A549 (cell line): ENCODE measurements around the gene CCDC171. TPM values are rescaled to one million over a fixed set of nuclear protein-coding genes. Genes with fewer than 3 reads are reported as not detected.

ENCODE experiments used
- ATAC-seq, 2 experiments: fragments of 200-7000 bp in 1 of 2; fragments of >200 bp in 1 of 2; cut with Nextera tagmentation in 1 of 2; cut with Tn5 transposase in 1 of 2; 3 replicates each; pipeline versions ENCODE4 v1.8.0 to v1.9.1; 2018 to 2020; ENCODE audit warnings: mild to moderate bottlenecking in 1 of 2, moderate library complexity in 1 of 2
- CTCF ChIA-PET: fragments of 300-600 bp; sonication (Branson Sonifier 250); formaldehyde crosslinking; extraction: SDS; loops from one replicate; lab custom pipeline; 2021; ENCODE audit warnings: antibody characterized with exemption, inconsistent platforms; lab: Yijun Ruan, JAX
- POLR2A ChIA-PET: fragments of 350-600 bp; formaldehyde crosslinking; extraction: SDS; loops from one replicate; lab custom pipeline; 2021; ENCODE audit warnings: antibody characterized with exemption, inconsistent platforms; lab: Yijun Ruan, JAX
- DNase-seq, 2 experiments: peaks; one replicate each; pipeline versions ENCODE4 v3.0.0 to v3.0.0-alpha.2; 2011 to 2016; ENCODE audit warnings: low read depth in 1 of 2, low spot score in 1 of 2
- FAIRE-seq: peaks from 2 replicates; lab custom pipeline; 2011; peaks lifted over from hg19 to GRCh38; lab: Jason Lieb, UNC
- H3K27ac ChIP-seq, 2 experiments: fragments of >200 bp; sonication (Bioruptor Twin); formaldehyde crosslinking; 3 replicates each; pipeline ENCODE4 v1.5.1; 2016 to 2017
- H3K4me1 ChIP-seq: fragments of >200 bp; sonication (Bioruptor Twin); formaldehyde crosslinking; 3 replicates; pipeline ENCODE4 v1.6.1; 2016
- H3K4me2 ChIP-seq: fragments of >200 bp; sonication (Bioruptor Twin); formaldehyde crosslinking; 3 replicates; pipeline ENCODE4 v1.6.1; 2016
- H3K4me3 ChIP-seq: fragments of >200 bp; sonication (Bioruptor Twin); formaldehyde crosslinking; 3 replicates; pipeline ENCODE4 v1.5.1; 2016
- H3K9me3 ChIP-seq: fragments of >200 bp; sonication (Bioruptor Twin); formaldehyde crosslinking; 3 replicates; pipeline ENCODE4 v1.6.1; 2016
- CBX8 ChIP-seq: fragments of 200-600 bp; sonication (generic); IDR thresholded peaks from 2 replicates; pipeline ENCODE4 v1.6.1; 2016
- CHD4 ChIP-seq: fragments of 200-600 bp; sonication (generic); IDR thresholded peaks from 2 replicates; pipeline ENCODE4 v1.6.1; 2016; ENCODE audit warnings: antibody characterized with exemption, mild to moderate bottlenecking, borderline replicate concordance
- EHMT2 ChIP-seq: fragments of 200-600 bp; sonication (generic); IDR thresholded peaks from 2 replicates; pipeline ENCODE4 v1.6.1; 2016; ENCODE audit warnings: antibody characterized with exemption, low read depth, mild to moderate bottlenecking, moderate library complexity
- FOSB ChIP-seq: fragments of 250-450 bp; sonication (Bioruptor Pico); IDR thresholded peaks from 2 replicates; pipeline ENCODE4 v1.5.0; 2020; ENCODE audit warnings: mild to moderate bottlenecking, moderate library complexity
- JUN ChIP-seq, 2 experiments: fragments of >200 bp; sonication (Bioruptor Twin); formaldehyde crosslinking; IDR thresholded peaks; 2 replicates in 1 of 2; 3 replicates in 1 of 2; pipeline ENCODE4 v1.6.1; 2016 to 2017
- JUNB ChIP-seq: fragments of >200 bp; sonication (Bioruptor Twin); formaldehyde crosslinking; IDR thresholded peaks from 2 replicates; pipeline ENCODE4 v1.6.1; 2016
- KDM1A ChIP-seq: fragments of 200-600 bp; sonication (generic); IDR thresholded peaks from 2 replicates; pipeline ENCODE4 v1.6.1; 2016; ENCODE audit warnings: low read depth, mild to moderate bottlenecking
- KDM5A ChIP-seq: fragments of 200-600 bp; sonication (generic); IDR thresholded peaks from 2 replicates; pipeline ENCODE4 v1.6.1; 2016; ENCODE audit warnings: antibody characterized with exemption, mild to moderate bottlenecking
- MAZ ChIP-seq: fragments of 150-350 bp; IDR thresholded peaks from 2 replicates; pipeline ENCODE4 v1.6.1; 2014; ENCODE audit warnings: antibody characterized with exemption, low read depth, low read length, borderline replicate concordance
- NPAS2 ChIP-seq: fragments of 250-450 bp; sonication (Bioruptor Pico); IDR thresholded peaks from 2 replicates; pipeline ENCODE4 v1.8.0; 2022; ENCODE audit warnings: mild to moderate bottlenecking, moderate library complexity, borderline replicate concordance
- PHF8 ChIP-seq: fragments of 200-600 bp; sonication (generic); IDR thresholded peaks from 2 replicates; pipeline ENCODE4 v1.6.1; 2016; ENCODE audit warnings: low read depth, mild to moderate bottlenecking, antibody characterized with exemption, moderate library complexity, borderline replicate concordance
- RAD21 ChIP-seq, 2 experiments: fragments of >200 bp in 1 of 2; sonication (Bioruptor Twin) in 1 of 2; formaldehyde crosslinking in 1 of 2; IDR thresholded peaks in 1 of 2; conservative IDR thresholded peaks in 1 of 2; 2 replicates in 1 of 2; 3 replicates in 1 of 2; pipeline ENCODE4 v1.6.1; 2012 to 2018; ENCODE audit warnings: inconsistent platforms in 1 of 2
- RFX5 ChIP-seq: fragments of 450-650 bp; IDR thresholded peaks from 2 replicates; pipeline ENCODE4 v1.7.1; 2014; ENCODE audit warnings: antibody characterized with exemption, mild to moderate bottlenecking, moderate library complexity
- SMC3 ChIP-seq: fragments of >200 bp; sonication (Bioruptor Twin); formaldehyde crosslinking; IDR thresholded peaks from 3 replicates; pipeline ENCODE4 v1.6.1; 2018; ENCODE audit warnings: inconsistent platforms
- TFCP2L1 ChIP-seq: fragments of 250-450 bp; sonication (Bioruptor Pico); IDR thresholded peaks from 2 replicates; pipeline ENCODE4 v1.5.0; 2021; ENCODE audit warnings: mild to moderate bottlenecking
- ZC3H11A ChIP-seq: fragments of 450-650 bp; IDR thresholded peaks from 2 replicates; pipeline ENCODE4 v1.6.1; 2014; ENCODE audit warnings: antibody characterized with exemption, mild to moderate bottlenecking
- WGBS: methylation state at CpG from one replicate; pipeline ENCODE4 v1.1.6; 2017; ENCODE audit errors: missing lambda C conversion rate; 5-methylcytosine and 5-hydroxymethylcytosine counted together
- polyA plus RNA-seq, 4 experiments: library from polyadenylated mRNA; depleted of rRNA in 3 of 4; stranded (reverse); fragments of >200 nt; fragmentation: RNase III in 1 of 4; extraction: RNeasy Plus Mini Kit Qiagen cat#74134 plus additional on column Dnase treatment in 1 of 4; gene quantifications; 2 replicates in 3 of 4; 3 replicates in 1 of 4; pipeline ENCODE4 v1.2.3, GENCODE V29; 2011 to 2017
- TF ChIP-seq, protein P1 (sequence below): fragments of 250-450 bp; sonication (Bioruptor Pico); IDR thresholded peaks from 2 replicates; pipeline ENCODE4 v1.5.0; 2021; ENCODE audit warnings: mild to moderate bottlenecking, moderate library complexity, borderline replicate concordance
- TF ChIP-seq, protein P2 (sequence below): IDR thresholded peaks from 2 replicates; pipeline ENCODE4 v1.6.1; 2012
- TF ChIP-seq, protein P3 (sequence below): fragments of 200-600 bp; sonication (generic); IDR thresholded peaks from 2 replicates; pipeline ENCODE4 v1.6.1; 2016; ENCODE audit warnings: antibody characterized with exemption, mild to moderate bottlenecking, moderate library complexity

The CCDC171 gene
- polyA plus RNA-seq, 2 of the 4 experiments (the other 2 are of a cell fraction), result 0.88 to 1.3 TPM

DNA sequence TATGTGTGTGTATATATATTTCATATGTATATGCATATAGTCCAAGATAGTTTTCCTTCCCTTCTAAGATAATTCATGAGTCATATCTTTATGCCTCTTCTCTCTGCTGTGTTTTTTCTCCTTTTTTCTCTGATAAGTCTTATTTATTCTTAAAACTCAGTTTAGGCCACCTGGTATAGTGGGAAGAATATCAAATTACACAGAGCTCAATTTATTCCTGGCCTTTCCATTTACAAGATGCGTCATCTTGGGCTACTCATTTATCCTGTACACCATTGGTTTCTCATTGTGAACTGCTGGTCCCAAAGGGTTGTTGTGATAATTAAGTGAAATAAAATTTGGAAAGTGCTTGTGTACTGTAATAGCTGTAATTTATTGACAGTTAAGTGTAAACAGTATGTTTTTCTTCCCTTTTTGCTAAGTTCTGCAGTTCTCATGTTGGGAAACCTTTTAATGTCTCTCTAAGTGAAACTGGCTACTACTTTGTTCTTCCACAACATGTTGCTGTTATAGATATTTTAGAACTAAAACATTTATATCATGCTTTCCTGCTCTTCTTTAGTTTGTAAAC, 19.4 kb downstream of the CCDC171 start:
- no peaks in the 10 kb centered on the region for H3K9me3 ChIP-seq
- CTCF ChIA-PET, result interaction anchor here (0.8 kb wide), 1 partner anchor 9 kb away, joined by 3 read pairs; no protein-coding TSS in a partner anchor
- H3K4me1 ChIP-seq, result no peaks in the 10 kb centered on the region
- POLR2A ChIA-PET, result no interaction called here
- ATAC-seq (no peak), FAIRE-seq (no peak), DNase-seq (no peak)
- no peak overlapping the region for H3K4me2 ChIP-seq
- no peak overlapping the region for H3K4me3 ChIP-seq
- H3K27ac ChIP-seq, result no peak overlapping the region
- 88% methylated on average over 1 of the region's 1 CpG for WGBS
- TF ChIP-seq RAD21 (conservative IDR thresholded peaks at IDR 0.05 in 1 of 2, IDR thresholded peaks at IDR 0.05 in 1 of 2) (no peak), CHD4 (no peak), FOSB (CRISPR knock-in tag) (no peak), KDM1A (no peak), NPAS2 (CRISPR knock-in tag) (no peak), JUNB (no peak), KDM5A (no peak), TFCP2L1 (CRISPR knock-in tag) (no peak)
- TF ChIP-seq, protein P1, sequence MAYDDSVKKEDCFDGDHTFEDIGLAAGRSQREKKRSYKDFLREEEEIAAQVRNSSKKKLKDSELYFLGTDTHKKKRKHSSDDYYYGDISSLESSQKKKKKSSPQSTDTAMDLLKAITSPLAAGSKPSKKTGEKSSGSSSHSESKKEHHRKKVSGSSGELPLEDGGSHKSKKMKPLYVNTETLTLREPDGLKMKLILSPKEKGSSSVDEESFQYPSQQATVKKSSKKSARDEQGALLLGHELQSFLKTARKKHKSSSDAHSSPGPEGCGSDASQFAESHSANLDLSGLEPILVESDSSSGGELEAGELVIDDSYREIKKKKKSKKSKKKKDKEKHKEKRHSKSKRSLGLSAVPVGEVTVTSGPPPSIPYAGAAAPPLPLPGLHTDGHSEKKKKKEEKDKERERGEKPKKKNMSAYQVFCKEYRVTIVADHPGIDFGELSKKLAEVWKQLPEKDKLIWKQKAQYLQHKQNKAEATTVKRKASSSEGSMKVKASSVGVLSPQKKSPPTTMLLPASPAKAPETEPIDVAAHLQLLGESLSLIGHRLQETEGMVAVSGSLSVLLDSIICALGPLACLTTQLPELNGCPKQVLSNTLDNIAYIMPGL (CRISPR knock-in tag), result no peak
- TF ChIP-seq, protein P2, sequence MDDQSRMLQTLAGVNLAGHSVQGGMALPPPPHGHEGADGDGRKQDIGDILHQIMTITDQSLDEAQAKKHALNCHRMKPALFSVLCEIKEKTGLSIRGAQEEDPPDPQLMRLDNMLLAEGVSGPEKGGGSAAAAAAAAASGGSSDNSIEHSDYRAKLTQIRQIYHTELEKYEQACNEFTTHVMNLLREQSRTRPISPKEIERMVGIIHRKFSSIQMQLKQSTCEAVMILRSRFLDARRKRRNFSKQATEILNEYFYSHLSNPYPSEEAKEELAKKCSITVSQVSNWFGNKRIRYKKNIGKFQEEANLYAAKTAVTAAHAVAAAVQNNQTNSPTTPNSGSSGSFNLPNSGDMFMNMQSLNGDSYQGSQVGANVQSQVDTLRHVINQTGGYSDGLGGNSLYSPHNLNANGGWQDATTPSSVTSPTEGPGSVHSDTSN, result no peak
- TF ChIP-seq, protein P3, sequence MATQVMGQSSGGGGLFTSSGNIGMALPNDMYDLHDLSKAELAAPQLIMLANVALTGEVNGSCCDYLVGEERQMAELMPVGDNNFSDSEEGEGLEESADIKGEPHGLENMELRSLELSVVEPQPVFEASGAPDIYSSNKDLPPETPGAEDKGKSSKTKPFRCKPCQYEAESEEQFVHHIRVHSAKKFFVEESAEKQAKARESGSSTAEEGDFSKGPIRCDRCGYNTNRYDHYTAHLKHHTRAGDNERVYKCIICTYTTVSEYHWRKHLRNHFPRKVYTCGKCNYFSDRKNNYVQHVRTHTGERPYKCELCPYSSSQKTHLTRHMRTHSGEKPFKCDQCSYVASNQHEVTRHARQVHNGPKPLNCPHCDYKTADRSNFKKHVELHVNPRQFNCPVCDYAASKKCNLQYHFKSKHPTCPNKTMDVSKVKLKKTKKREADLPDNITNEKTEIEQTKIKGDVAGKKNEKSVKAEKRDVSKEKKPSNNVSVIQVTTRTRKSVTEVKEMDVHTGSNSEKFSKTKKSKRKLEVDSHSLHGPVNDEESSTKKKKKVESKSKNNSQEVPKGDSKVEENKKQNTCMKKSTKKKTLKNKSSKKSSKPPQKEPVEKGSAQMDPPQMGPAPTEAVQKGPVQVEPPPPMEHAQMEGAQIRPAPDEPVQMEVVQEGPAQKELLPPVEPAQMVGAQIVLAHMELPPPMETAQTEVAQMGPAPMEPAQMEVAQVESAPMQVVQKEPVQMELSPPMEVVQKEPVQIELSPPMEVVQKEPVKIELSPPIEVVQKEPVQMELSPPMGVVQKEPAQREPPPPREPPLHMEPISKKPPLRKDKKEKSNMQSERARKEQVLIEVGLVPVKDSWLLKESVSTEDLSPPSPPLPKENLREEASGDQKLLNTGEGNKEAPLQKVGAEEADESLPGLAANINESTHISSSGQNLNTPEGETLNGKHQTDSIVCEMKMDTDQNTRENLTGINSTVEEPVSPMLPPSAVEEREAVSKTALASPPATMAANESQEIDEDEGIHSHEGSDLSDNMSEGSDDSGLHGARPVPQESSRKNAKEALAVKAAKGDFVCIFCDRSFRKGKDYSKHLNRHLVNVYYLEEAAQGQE, result no peak

DNA sequence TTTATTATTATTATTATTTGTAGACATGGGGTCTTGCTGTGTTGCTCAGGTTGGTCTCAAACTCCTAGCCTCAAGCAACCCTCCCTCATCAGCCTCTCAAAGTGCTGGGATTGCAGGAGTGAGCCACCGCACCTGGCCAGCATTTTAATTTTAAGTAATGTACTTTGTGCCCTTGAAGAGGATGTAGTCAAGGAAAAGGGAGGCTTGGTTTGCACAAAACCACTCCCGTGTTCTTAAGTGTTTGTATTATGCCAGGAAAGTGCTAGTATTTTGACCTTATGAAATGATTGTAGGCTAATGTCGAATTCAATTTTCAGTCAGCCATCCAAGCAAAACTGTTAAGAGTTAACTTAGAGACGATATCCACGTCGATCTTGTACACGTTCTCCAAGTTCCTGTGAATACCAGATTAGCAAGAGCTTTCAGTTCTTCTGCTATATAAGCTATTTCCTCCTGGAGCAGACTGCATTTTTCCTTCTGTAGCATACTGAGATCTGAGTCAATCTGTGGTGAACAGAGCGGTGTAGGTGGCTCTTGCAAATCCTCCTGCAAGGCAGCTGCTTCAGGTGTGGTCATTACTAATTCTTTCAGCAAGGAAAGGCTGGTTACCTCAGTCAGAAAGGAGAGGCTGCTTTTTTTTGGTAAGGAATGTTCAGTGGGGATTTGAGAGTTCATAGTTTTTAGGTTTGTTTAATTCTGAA, 23.7 kb downstream of the CCDC171 start:
- H3K9me3 ChIP-seq, result no peaks in the 10 kb centered on the region
- no peak for DNase-seq
- no peaks in the 10 kb centered on the region for H3K4me1 ChIP-seq
- no peak for FAIRE-seq
- no peak overlapping the region for H3K4me2 ChIP-seq
- ChIA-PET POLR2A (interaction anchor here (1.1 kb wide), 1 partner anchor 24 kb away, joined by 3 read pairs; the partner anchor contains the start of gene CCDC171), CTCF (interaction anchor here (1.0 kb wide), 1 partner anchor 26 kb away, joined by 3 read pairs; no protein-coding TSS in a partner anchor)
- ATAC-seq, result no peak
- H3K4me3 ChIP-seq, result no peak overlapping the region
- no peak overlapping the region for H3K27ac ChIP-seq
- WGBS, result 48% methylated on average over 8 of the region's 8 CpGs
- TF ChIP-seq RAD21 (conservative IDR thresholded peaks at IDR 0.05 in 1 of 2, IDR thresholded peaks at IDR 0.05 in 1 of 2) (no peak), CHD4 (no peak), ZC3H11A (no peak), RFX5 (no peak), SMC3 (no peak), CBX8 (no peak), TFCP2L1 (CRISPR knock-in tag) (no peak), NPAS2 (CRISPR knock-in tag) (no peak), MAZ (no peak), JUN (IDR thresholded peaks at IDR 0.05) (no peak), PHF8 (no peak), EHMT2 (no peak)
- TF ChIP-seq, protein P1 (CRISPR knock-in tag), result no peak
- TF ChIP-seq, protein P2, result no peak
- TF ChIP-seq, protein P3, result no peak
